Upper lobe of left lung (tissue), 4 donors: ENCODE results near the gene SCN8A.

Experiments
- CTCF ChIP-seq, 6 experiments: fragments of 450-650 bp in 4 of 6; fragments of 200-600 bp in 2 of 6; sonication (generic) in 2 of 6; IDR thresholded peaks; one replicate each; pipeline ENCODE4 v1.5.1; 2016 to 2019; ENCODE audit warnings: antibody characterized with exemption in 6 of 6
- POLR2A ChIP-seq, 4 donors: fragments of 450-650 bp; IDR thresholded peaks; one replicate each; pipeline ENCODE4 v1.5.1; 2016 to 2017; ENCODE audit warnings: antibody characterized with exemption in 4 of 4, mild to moderate bottlenecking in 2 of 4
- POLR2AphosphoS5 ChIP-seq, 2 donors: sonication (generic); formaldehyde crosslinking; IDR thresholded peaks; one replicate each; pipeline ENCODE4 v1.5.1; 2017; ENCODE audit warnings: antibody characterized with exemption in 2 of 2

GRCh38 chr12:51832354-51833107, 241.5 kb downstream of the SCN8A start:
- TF ChIP-seq POLR2AphosphoS5 (IDR thresholded peaks at IDR 0.05) (no peak), CTCF (IDR thresholded peaks at IDR 0.05) (no peak), POLR2A (IDR thresholded peaks at IDR 0.05) (no peak)
